Right kidney (tissue), 1 donor: ENCODE results near the gene DPM3.
A peak's percentile ranks its signal among the peaks of the same experiment; 100 is the strongest.

ENCODE experiments used
- DNase-seq: peaks from one replicate; pipeline ENCODE4 v3.0.0-alpha.2; 2016

The DPM3 gene

DNA sequence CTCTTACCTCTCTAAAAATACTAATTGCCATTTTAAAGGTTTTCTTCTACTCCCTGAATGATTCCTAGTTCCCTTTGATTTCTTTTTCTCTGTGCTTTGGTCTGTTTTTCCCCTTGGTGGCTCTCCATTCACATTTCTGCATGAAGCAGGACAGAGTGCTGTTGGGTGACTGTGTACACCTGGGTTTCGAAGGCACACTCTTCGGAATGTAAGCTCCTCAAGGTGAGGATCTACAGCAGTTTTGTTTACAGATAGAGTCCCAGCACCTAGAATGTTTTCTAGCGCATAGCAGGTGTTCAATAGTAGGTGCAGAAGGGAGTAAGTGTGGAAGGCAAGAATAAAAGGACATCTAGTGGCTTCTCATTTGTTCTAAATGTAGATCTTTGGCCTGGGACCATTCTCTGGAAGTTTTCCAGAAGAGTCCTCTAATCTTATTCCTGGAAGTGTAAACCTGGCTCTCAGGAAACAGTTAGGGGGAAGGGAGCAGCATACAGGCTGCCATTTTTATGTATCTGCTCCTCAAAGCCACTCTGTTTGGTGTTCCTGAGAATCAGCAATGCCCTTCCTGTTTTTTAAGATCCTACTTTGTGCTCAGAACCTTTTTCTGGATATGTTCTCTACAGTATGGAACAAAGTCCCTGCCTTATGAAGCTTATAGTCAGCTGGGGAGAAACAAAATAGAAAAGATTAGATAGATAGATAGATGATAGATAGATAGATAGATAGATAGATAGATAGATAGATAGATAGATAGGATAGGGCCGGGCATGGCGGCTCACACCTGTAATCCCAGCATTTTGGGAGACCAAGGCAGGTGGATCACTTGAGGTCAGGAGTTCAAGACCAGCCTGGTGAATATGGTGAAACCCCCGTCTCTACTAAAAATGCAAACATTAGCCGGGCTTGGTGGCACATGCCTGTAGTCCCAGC is 35.5 kb downstream of the DPM3 start:
- no peak for DNase-seq

DNA sequence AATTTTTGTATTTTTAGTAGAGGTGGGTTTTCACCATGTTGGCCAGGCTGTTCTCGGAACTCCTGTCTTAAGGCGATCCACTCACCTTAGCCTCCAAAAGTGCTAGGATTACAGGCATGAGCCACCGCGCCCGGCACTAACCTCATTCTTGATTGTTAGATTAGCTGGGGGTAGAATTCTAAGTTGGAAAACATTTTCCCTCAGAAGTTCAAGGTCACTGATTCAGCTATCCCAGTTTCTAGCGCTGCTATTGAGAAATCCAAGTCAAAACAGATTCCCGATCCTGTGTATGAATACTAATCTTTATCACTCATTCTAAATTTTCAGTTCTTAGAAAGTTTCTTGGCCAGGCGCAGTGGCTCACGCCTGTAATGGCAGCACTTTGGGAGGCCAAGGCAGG is 37.0 kb downstream of the DPM3 start:
- DNase-seq: no peak

DNA sequence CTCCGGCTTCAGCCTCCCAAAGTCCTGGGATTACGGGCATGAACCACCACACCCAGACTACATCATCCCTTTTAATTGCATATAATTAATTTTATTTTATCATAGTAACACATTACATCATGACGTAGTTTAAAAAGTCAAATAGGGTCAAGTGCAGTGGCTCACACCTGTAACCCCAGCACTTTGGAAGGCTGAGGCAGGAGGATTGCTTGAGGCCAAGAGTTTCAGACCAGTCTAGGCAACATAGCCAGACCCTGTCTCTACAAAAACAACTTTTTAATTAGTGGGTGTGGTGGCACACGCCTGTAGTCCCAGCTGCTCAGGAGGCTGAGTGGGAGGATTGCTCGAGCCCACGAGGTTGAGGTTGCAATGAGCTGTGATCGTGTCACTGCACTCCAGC is 41.0 kb downstream of the DPM3 start:
- DNase-seq: no peak

DNA sequence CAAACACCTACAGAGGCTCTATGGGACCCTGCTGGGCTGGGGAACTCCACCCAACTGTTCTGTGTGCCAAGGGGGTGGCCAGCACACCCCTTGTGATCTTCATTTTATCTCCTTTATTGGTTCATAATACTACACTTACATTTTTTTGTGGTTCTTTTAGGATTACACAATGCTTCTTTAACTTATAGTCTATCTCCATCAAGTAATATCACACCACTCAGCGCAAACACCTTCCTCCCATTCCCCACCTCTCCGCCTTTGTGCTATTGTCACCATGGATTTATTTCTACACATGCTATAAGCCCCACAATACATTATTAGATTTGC is 45.7 kb downstream of the DPM3 start:
- DNase-seq: no peak

DNA sequence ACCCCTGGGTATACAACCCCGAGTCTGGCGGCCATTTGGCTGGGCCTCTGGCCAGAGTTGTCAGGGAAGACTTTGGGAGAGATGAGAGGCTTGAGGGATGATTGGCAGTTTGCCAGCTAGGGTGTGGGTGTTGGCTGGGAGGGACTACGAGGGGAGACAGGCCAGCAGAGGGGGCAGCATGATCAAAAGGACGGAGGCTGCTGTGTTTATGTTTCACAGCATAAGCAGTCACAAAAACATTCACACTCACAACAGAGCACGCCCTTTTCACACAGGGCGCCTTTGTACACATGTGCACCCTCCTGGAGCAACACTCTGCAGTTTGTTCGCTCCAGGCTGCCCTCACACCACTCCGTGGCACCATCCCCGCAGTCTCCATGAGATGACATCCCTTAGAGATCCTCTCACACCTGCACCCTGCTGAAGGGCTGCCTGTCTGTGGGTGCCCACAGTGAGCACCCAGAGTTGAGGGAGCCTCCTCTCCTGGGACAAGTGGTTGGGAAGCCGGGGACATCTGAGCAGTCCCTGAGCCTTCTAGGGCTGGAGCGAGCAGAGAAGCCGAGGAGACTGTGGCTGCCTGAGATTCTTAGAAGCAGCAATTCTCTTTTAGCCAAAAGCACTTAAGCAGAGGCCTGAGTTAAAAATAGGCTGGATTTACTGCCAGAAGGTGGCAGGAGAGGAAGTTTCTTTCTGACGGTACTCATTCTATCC is 46.3 kb downstream of the DPM3 start:
- peak; percentile 41 for DNase-seq

DNA sequence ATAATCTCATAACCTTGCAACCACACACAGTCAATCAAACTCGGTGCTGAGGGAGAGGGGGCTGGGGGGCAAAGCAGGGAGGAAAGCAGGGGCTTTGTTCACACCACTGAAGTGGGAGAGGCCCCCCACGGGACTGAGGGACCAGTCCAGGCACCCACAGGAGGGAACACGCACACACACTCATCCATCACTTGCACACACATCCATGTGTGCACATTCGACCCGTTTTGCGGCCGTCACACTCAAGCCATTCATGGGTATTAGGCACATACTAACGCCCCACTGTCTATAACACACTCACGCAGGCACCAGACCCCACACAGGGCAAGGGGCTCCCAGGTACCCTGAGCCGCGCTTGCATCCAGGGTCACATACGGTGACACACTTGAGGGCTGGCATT is 47.7 kb downstream of the DPM3 start:
- no peak for DNase-seq

GRCh38 chr1:155092131-155092530 is 48.2 kb downstream of the DPM3 start:
- DNase-seq: no peak

DNA sequence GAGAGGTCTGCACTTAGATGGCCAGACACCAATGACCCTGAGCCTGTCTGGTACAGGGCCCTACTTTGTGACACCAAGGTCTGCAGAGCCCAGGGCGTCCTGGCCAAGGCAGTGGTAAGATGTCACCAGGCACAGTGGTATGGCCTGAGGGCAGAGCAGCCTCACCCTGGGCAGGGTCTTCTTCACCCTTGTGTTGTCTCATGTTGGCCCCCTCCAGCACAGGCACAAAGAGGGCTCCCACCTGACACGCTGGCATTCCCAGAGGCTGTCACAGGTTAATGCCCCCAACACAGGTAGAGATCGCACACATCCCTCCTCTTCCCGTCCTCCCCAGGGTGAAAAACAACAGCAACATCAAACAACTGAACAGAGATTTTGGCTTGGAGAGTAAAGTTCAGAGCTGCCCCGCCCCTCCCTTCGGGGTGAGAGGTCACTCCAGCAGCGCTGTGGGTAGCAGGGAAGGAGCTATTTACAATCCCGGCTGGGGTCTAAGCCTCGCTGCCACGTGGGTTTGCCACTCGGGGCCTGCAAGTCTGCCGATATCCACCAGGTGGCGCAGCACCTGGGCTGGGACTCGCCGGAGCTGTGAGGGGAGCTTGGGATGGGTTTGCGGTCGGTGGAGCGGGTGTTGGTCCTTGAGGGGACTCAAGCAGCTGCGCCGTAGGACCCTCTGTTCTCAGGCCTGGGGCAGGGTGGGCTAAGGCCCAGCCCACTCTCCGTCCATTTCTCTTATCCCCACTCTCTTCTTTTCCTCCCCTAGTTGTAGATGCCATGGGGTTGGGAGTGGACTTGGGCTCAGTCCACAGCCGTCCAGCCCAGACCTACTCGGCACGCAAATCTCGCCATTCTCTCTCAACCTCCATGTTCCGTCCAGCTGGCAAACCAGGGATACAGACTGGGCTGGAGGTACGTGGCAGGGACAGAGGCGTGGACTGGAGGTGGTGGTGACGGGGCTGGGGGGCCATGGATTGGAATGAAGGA is 49.0 kb downstream of the DPM3 start:
- DNase-seq: peak; percentile 71
